SKM-1 treated with dmso at 0.1 percent for 144 hours (cell line): ENCODE measurements around the gene PACRG.

Experiments used
- DNase-seq: peaks from one replicate; lab custom pipeline; 2025; ENCODE audit not compliant: unreplicated experiment; lab: John Stamatoyannopoulos, UW

The PACRG gene

DNA sequence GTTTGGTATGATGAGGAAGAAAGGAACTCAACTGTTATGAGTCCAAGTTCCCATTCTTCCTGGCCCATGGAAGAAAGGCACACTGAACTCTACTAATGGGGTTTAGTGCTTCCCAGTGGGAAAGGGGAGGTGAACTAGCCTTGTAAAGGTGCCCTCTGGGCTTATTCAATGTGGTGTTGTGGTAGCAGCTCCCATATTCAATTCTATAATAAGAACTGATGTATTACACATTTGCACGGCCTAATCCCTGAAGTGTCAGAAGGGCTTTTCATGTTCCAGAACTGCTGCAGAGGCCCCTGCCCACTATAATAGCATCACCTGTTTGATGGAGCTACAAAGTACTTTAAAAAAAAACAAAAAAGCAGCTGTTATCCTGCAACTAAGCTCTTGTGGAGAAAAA is 17.4 kb upstream of the PACRG start:
- DNase-seq, result no peak

GRCh38 chr6:162710936-162711335 is 16.8 kb upstream of the PACRG start:
- DNase-seq, result no peak

- no peak for DNase-seq
These were observed 16.4 kb upstream of the PACRG start for GRCh38 chr6:162711376-162711775.

GRCh38 chr6:162712694-162713093 is 15.1 kb upstream of the PACRG start:
- DNase-seq, result peak; percentile 12

GRCh38 chr6:162713974-162714780 is 13.6 kb upstream of the PACRG start:
- DNase-seq, result no peak

DNA sequence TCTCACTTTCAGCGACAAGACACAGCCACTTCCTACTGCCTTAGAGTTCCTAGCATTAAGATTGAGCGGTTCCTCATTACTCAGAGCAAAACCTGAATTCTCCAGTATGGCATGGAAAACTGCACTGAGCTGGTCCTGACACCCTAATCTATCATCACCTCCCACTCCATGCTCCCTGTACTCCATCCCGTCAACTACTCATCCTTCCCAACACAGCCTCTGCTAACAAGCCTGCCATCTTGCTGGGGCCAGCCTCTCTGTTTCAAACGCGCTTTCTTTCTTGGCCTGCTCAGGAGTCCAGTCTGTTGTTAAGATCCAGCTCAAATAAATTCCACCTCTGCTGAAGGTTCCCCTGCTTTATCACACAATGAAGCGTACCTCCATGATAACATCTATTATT is 12.2 kb upstream of the PACRG start:
- no peak for DNase-seq

GRCh38 chr6:162719528-162719927 is 8.2 kb upstream of the PACRG start:
- DNase-seq, result no peak

- DNase-seq, result no peak
These were observed 6.4 kb upstream of the PACRG start for GRCh38 chr6:162721404-162721687.

DNA sequence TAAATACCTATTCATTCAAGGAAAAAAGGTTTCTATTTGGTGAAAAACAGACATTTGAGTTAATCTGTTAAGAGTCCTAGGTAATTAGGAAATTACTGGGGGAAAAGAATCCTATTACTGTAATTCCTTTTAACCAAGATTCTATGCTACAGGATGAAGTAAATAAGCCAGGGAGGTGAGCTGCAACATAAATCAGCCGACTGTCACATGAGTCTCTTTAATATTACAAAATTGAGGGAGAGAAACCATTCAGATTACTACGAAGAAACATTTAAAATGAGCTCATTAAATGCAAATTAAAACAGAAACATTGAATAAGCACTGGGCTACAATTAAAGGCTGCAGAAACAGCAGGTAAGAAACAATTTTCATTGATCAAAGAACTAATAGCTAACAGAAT is 5.5 kb upstream of the PACRG start:
- no peak for DNase-seq

GRCh38 chr6:162722633-162723032 is 5.1 kb upstream of the PACRG start:
- no peak for DNase-seq

DNA sequence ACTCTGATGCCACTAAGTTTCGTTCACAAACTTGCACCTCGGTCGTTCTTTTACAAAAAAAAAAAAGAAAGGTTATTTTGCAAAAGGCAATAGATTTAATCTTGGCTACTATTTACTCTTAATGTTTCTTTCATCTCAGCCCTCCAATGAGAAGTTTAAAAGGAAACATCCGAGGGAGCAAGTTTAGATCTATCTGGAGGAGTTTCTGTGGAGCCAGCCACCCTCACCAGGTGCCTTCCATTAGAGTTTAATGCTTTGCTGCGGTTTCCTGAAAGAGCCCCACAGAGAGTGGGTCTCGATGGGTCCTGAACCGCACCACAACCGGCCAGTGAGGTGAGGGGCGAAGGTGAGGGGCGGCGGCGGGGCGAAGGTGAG is 840 bp upstream of the PACRG start:
- DNase-seq, result no peak

GRCh38 chr6:162728197-162728596 is 423 bp downstream of the PACRG start:
- DNase-seq, result no peak

DNA sequence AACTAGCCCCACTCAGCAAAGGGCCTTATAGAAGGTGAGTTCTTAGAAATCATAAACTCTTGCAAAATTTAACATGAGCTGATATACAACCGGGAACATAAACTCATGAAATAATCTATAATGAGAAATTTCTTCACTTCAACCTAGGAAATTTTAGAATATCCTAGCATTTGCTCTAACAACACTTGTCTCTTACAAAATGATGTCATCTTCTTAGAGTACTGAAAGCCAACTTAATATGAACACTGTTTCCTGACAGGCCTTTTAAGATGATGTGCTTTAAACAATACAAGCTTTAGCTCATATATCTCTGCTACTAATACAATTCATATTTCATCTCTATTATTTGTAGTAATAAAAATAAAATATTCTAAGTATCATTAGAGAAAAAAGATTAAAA is 932 bp downstream of the PACRG start:
- DNase-seq, result no peak

GRCh38 chr6:162730502-162730901 is 2.7 kb downstream of the PACRG start:
- DNase-seq, result no peak

DNA sequence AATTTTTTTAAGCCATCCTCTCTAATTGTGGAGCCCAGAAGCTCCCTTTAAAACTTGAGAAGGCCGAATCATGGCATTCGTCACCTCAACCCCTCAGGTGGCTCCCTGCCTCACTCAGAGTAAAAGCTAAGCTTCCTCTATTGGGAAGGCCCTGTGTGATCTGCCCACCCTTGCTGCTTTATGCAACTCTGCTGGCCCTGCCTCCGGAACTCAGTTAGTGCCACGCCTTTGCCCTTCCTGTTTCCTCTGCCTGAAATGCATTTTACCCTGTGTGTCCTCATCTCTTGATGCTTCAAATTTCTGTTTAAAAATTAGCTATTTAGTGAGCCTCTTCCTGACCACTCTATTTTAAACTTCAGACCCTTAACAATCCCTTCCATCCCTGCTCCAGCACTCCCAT is 5.7 kb downstream of the PACRG start:
- peak; percentile 16 for DNase-seq

- no peak for DNase-seq
These were observed 9.2 kb downstream of the PACRG start for GRCh38 chr6:162736961-162737360.

- no peak for DNase-seq
These were observed 23.0 kb downstream of the PACRG start for GRCh38 chr6:162750776-162751175.

DNA sequence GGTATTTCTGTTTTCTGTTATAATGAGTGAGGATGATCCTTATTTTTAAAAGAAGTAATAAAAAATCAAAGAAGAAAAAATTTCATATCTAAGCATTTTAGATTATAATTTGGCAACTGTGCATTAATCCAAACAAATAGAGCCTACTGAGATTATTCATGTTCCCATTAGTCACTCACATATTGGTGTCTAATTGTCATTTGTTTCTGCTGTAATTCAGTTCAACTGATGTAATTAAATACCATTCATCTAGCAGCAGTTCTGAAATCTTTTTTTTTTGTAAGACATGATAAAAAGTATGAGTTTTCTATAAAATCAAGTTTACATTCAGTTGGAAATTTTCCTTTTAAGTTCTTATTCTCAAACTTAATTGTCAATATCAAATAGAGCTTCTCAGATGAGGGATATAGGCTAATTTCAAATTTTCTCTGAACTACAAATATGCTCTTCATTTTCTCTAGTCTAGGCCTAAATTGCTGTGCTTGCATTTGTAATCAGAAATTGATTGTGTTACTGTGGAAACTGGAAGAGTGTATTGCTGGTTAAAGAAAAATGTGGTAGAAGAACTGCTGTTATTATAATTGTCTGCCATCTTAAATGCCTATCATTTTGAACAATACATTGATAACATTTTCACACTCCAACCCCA is 23.6 kb downstream of the PACRG start:
- no peak for DNase-seq

GRCh38 chr6:162753775-162754174 is 26.0 kb downstream of the PACRG start:
- no peak for DNase-seq

- no peak for DNase-seq
These were observed 42.4 kb downstream of the PACRG start for GRCh38 chr6:162770136-162770535.

DNA sequence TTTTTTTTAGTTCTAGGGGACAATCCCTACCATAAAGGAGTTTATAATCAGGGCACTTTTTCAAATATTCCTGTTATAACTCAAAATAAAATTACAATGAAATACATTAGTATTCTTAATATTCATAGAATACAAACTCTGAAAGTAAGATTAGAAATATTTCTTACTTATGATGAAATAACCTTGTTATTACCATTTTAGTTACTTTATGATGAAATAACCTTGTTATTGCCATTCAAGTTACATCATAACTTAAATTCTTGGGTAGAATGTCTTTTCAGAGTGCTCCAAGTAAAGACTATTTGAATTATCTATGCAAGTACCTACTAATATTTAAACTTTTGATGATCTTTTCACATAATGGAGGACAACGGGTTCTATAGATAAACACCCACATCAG is 43.2 kb downstream of the PACRG start:
- no peak for DNase-seq

- DNase-seq, result no peak
These were observed 44.7 kb downstream of the PACRG start for GRCh38 chr6:162772466-162772865.

- DNase-seq, result no peak
These were observed 46.2 kb downstream of the PACRG start for GRCh38 chr6:162773996-162774395.
